ENCODE measurements around the gene METTL24.

DNA sequence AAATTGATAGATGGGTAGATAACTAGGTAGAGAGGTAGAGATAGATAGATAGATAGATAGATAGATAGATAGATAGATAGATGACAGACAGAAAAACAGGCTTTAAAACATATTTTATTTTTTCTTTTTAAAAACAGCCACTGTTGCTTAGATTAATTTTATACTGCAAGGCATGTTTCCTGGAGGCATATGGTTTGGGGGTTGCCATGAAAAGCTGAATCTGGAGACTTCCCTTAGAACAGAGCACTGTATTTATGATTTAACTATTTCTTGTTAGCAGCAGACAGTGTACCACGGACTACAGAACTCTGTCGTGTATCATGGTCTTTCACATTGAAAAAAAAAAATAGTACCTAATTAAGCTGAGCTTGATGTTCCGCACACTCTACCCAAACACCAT lies 38.8 kb downstream of the METTL24 start:
- TF ChIP-seq, protein P1, sequence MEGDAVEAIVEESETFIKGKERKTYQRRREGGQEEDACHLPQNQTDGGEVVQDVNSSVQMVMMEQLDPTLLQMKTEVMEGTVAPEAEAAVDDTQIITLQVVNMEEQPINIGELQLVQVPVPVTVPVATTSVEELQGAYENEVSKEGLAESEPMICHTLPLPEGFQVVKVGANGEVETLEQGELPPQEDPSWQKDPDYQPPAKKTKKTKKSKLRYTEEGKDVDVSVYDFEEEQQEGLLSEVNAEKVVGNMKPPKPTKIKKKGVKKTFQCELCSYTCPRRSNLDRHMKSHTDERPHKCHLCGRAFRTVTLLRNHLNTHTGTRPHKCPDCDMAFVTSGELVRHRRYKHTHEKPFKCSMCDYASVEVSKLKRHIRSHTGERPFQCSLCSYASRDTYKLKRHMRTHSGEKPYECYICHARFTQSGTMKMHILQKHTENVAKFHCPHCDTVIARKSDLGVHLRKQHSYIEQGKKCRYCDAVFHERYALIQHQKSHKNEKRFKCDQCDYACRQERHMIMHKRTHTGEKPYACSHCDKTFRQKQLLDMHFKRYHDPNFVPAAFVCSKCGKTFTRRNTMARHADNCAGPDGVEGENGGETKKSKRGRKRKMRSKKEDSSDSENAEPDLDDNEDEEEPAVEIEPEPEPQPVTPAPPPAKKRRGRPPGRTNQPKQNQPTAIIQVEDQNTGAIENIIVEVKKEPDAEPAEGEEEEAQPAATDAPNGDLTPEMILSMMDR (IDR thresholded peaks at IDR 0.05): no peak
- no peak for TF ChIP-seq POLR2A (IDR thresholded peaks at IDR 0.05)
